Osteoblast (primary cell): Measurements from ENCODE around the gene ZIC1. TPM values are rescaled to one million over a fixed set of nuclear protein-coding genes. Genes with fewer than 3 reads are reported as not detected.

Experiments
- DNase-seq: peaks from one replicate; pipeline ENCODE4 v3.0.0; 2011; ENCODE audit warnings: low spot score, mixed read lengths; ENCODE audit not compliant: insufficient read length; ENCODE audit errors: missing footprints
- H2AFZ ChIP-seq: 2 replicates; pipeline ENCODE4 v1.6.0; 2011; ENCODE audit warnings: mild to moderate bottlenecking, low read length
- H3K27ac ChIP-seq: 2 replicates; pipeline ENCODE4 v1.5.1; 2011; ENCODE audit warnings: mild to moderate bottlenecking, low read depth, low read length, moderate library complexity
- H3K27me3 ChIP-seq: 2 replicates; pipeline ENCODE4 v1.6.0; 2012; ENCODE audit warnings: mild to moderate bottlenecking, control low read depth, inconsistent platforms, low read length, moderate library complexity; ENCODE audit not compliant: insufficient read depth
- H3K36me3 ChIP-seq: 2 replicates; pipeline ENCODE4 v1.5.1; 2011; ENCODE audit warnings: mild to moderate bottlenecking, low read length, control low read depth, moderate library complexity; ENCODE audit not compliant: insufficient read depth
- H3K4me1 ChIP-seq: 2 replicates; pipeline ENCODE4 v1.5.1; 2011; ENCODE audit warnings: mild to moderate bottlenecking, low read length, control low read depth, moderate library complexity; ENCODE audit not compliant: insufficient read depth
- H3K4me2 ChIP-seq: 2 replicates; pipeline ENCODE4 v1.6.0; 2011; ENCODE audit warnings: mild to moderate bottlenecking, low read length; ENCODE audit not compliant: insufficient read depth
- H3K4me3 ChIP-seq: fragments of 200-600 bp; sonication (generic); 3 replicates; pipeline ENCODE4 v1.5.1; 2012; ENCODE audit warnings: mild to moderate bottlenecking, low read length, inconsistent platforms; ENCODE audit not compliant: insufficient read depth
- H3K79me2 ChIP-seq: 2 replicates; pipeline ENCODE4 v1.6.0; 2012; ENCODE audit warnings: mild to moderate bottlenecking, low read length, control low read depth, inconsistent platforms; ENCODE audit not compliant: insufficient read depth
- H3K9me3 ChIP-seq: 2 replicates; pipeline ENCODE4 v1.5.1; 2011; ENCODE audit warnings: low read depth, low read length, control low read depth
- H4K20me1 ChIP-seq: 2 replicates; pipeline ENCODE4 v1.6.0; 2012; ENCODE audit warnings: mild to moderate bottlenecking, low read length, control low read depth; ENCODE audit not compliant: insufficient read depth
- CTCF ChIP-seq: IDR thresholded peaks from 2 replicates; pipeline ENCODE4 v1.5.1; 2011; ENCODE audit warnings: mild to moderate bottlenecking, low read depth, low read length, moderate library complexity; ENCODE audit errors: extremely low read depth
- total RNA-seq: library from RNA; depleted of rRNA; stranded (reverse); fragments of >200 nt; gene quantifications from 2 replicates; pipeline ENCODE4 v1.2.3, GENCODE V29; 2012

ZIC1 gene
- total RNA-seq, 1 donor, result 3.6 TPM

GRCh38 chr3:147390589-147391569 is 18.3 kb upstream of the ZIC1 start:
- TF ChIP-seq CTCF, result no peak
- no peaks in the 10 kb centered on the region for H3K9me3 ChIP-seq
- H3K4me3 ChIP-seq, result no peak overlapping the region
- no peak overlapping the region for H3K27ac ChIP-seq
- H3K4me1 ChIP-seq, result no peaks in the 10 kb centered on the region
- H3K36me3 ChIP-seq, result no peaks in the 10 kb centered on the region
- no peak overlapping the region for H3K4me2 ChIP-seq
- DNase-seq, result no peak
- H4K20me1 ChIP-seq, result no peaks in the 10 kb centered on the region
- H3K79me2 ChIP-seq, result no peaks in the 10 kb centered on the region
- peaks cover 97% of the 10 kb centered on the region for H3K27me3 ChIP-seq
- H2AFZ ChIP-seq, result no peak overlapping the region

GRCh38 chr3:147391781-147392624 is 17.2 kb upstream of the ZIC1 start:
- Histone ChIP-seq H3K4me1 (no peaks in the 10 kb centered on the region), H3K79me2 (no peaks in the 10 kb centered on the region), H3K4me3 (peak overlapping the region; percentile 61), H4K20me1 (no peaks in the 10 kb centered on the region), H3K4me2 (peak overlapping the region; percentile 77), H3K9me3 (no peaks in the 10 kb centered on the region), H2AFZ (peak overlapping the region; percentile 81), H3K27ac (no peak overlapping the region), H3K27me3 (peaks cover 97% of the 10 kb centered on the region), H3K36me3 (no peaks in the 10 kb centered on the region)
- DNase-seq, result no peak
- no peak for TF ChIP-seq CTCF

GRCh38 chr3:147392625-147392946 is 16.6 kb upstream of the ZIC1 start:
- Histone ChIP-seq H4K20me1 (no peaks in the 10 kb centered on the region), H3K9me3 (no peaks in the 10 kb centered on the region), H3K79me2 (no peaks in the 10 kb centered on the region), H3K4me1 (no peaks in the 10 kb centered on the region), H3K27me3 (peaks cover 97% of the 10 kb centered on the region), H3K36me3 (no peaks in the 10 kb centered on the region), H2AFZ (peak overlapping the region; percentile 81), H3K27ac (no peak overlapping the region), H3K4me2 (peak overlapping the region; percentile 77), H3K4me3 (peak overlapping the region; percentile 61)
- no peak for DNase-seq
- no peak for TF ChIP-seq CTCF
